H9 (cell line): ENCODE data around the gene CALR3. TPM values are rescaled to one million over a fixed set of nuclear protein-coding genes. Genes with fewer than 3 reads are reported as not detected.
A peak's percentile ranks its signal among the peaks of the same experiment; 100 is the strongest.

ENCODE experiments used
- DNase-seq: peaks from one replicate; pipeline ENCODE4 v3.0.0-alpha.2; 2017
- H2AFZ ChIP-seq: one replicate; pipeline ENCODE4 v1.6.1; 2013; ENCODE audit warnings: mild to moderate bottlenecking, low read length, control low read depth, moderate library complexity
- H2AK5ac ChIP-seq: 2 replicates; pipeline ENCODE4 v1.6.1; 2013; ENCODE audit warnings: low read length, control low read depth, mixed read lengths; ENCODE audit not compliant: insufficient read length
- H2BK120ac ChIP-seq: one replicate; pipeline ENCODE4 v1.6.1; 2013; ENCODE audit warnings: low read depth, mild to moderate bottlenecking, low read length, control low read depth, inconsistent platforms; ENCODE audit not compliant: poor library complexity, severe bottlenecking
- H2BK12ac ChIP-seq: 2 replicates; pipeline ENCODE4 v1.6.1; 2013; ENCODE audit warnings: low read length, control low read depth, mixed read lengths, low read depth; ENCODE audit not compliant: insufficient read length
- H2BK15ac ChIP-seq: 2 replicates; pipeline ENCODE4 v1.6.1; 2013; ENCODE audit warnings: low read depth, low read length, control low read depth
- H2BK20ac ChIP-seq: one replicate; pipeline ENCODE4 v1.6.1; 2013; ENCODE audit warnings: low read depth, mild to moderate bottlenecking, low read length, control low read depth, inconsistent platforms; ENCODE audit not compliant: poor library complexity, severe bottlenecking
- H2BK5ac ChIP-seq: 2 replicates; pipeline ENCODE4 v1.6.1; 2013; ENCODE audit warnings: low read length, control low read depth, mixed read lengths; ENCODE audit not compliant: insufficient read length
- H3K14ac ChIP-seq: 2 replicates; pipeline ENCODE4 v1.6.1; 2013; ENCODE audit warnings: low read length, control low read depth; ENCODE audit not compliant: insufficient read depth
- H3K18ac ChIP-seq: 2 replicates; pipeline ENCODE4 v1.6.1; 2013; ENCODE audit warnings: low read depth, mild to moderate bottlenecking, mixed read lengths, low read length, control low read depth; ENCODE audit not compliant: insufficient read length
- H3K23ac ChIP-seq: 2 replicates; pipeline ENCODE4 v1.6.1; 2013; ENCODE audit warnings: low read length, control low read depth, mixed read lengths, low read depth; ENCODE audit not compliant: insufficient read length
- H3K23me2 ChIP-seq: 2 replicates; pipeline ENCODE4 v1.6.1; 2013; ENCODE audit warnings: low read depth, mild to moderate bottlenecking, mixed read lengths, low read length, control low read depth; ENCODE audit not compliant: insufficient read length, poor library complexity, severe bottlenecking
- H3K27ac ChIP-seq: 2 replicates; pipeline ENCODE4 v1.5.1; 2013; ENCODE audit warnings: low read length, control low read depth, mixed read lengths, low read depth; ENCODE audit not compliant: insufficient read length
- H3K27me3 ChIP-seq: 2 replicates; pipeline ENCODE4 v1.6.1; 2013; ENCODE audit warnings: low read length, control low read depth, inconsistent platforms; ENCODE audit not compliant: insufficient read depth
- H3K4ac ChIP-seq: 2 replicates; pipeline ENCODE4 v1.6.1; 2013; ENCODE audit warnings: low read depth, mild to moderate bottlenecking, control low read depth, inconsistent platforms, low read length, moderate library complexity
- H3K4me1 ChIP-seq: 2 replicates; pipeline ENCODE4 v1.6.1; 2013; ENCODE audit warnings: low read length, control low read depth, inconsistent platforms; ENCODE audit not compliant: insufficient read depth
- H3K4me2 ChIP-seq: 2 replicates; pipeline ENCODE4 v1.6.1; 2013; ENCODE audit warnings: low read length, control low read depth, mixed read lengths; ENCODE audit not compliant: insufficient read length, insufficient read depth
- H3K56ac ChIP-seq: 2 replicates; pipeline ENCODE4 v1.6.1; 2013; ENCODE audit warnings: low read depth, mild to moderate bottlenecking, mixed read lengths, low read length, control low read depth; ENCODE audit not compliant: insufficient read length
- H3K79me1 ChIP-seq: 2 replicates; pipeline ENCODE4 v1.6.1; 2013; ENCODE audit warnings: low read depth, mild to moderate bottlenecking, moderate library complexity, low read length, control low read depth, inconsistent platforms; ENCODE audit not compliant: insufficient read depth, poor library complexity, severe bottlenecking
- H3K79me2 ChIP-seq: 2 replicates; pipeline ENCODE4 v1.6.1; 2013; ENCODE audit warnings: low read length, control low read depth, inconsistent platforms; ENCODE audit not compliant: insufficient read depth
- H3K9ac ChIP-seq: 2 replicates; pipeline ENCODE4 v1.6.1; 2013; ENCODE audit warnings: low read length, control low read depth, mixed read lengths; ENCODE audit not compliant: insufficient read length; ENCODE audit errors: extremely low read depth
- H3K9me3 ChIP-seq: one replicate; pipeline ENCODE4 v1.6.1; 2013; ENCODE audit warnings: low read depth, low read length, inconsistent platforms; ENCODE audit not compliant: control insufficient read depth
- H3T11ph ChIP-seq: one replicate; pipeline ENCODE4 v1.6.1; 2013; ENCODE audit warnings: mild to moderate bottlenecking, low read length, control low read depth, inconsistent platforms
- H4K20me1 ChIP-seq: one replicate; pipeline ENCODE4 v1.6.1; 2013; ENCODE audit not compliant: control insufficient read depth, insufficient read length, insufficient read depth
- H4K5ac ChIP-seq: 2 replicates; pipeline ENCODE4 v1.6.1; 2013; ENCODE audit warnings: low read depth, mild to moderate bottlenecking, mixed read lengths, low read length, control low read depth; ENCODE audit not compliant: insufficient read length
- H4K8ac ChIP-seq: replicated peaks from 2 replicates; pipeline ENCODE4 v1.6.1; 2013; ENCODE audit warnings: low read length, control low read depth, mixed read lengths, low read depth; ENCODE audit not compliant: insufficient read length
- H4K91ac ChIP-seq: 2 replicates; pipeline ENCODE4 v1.6.1; 2013; ENCODE audit warnings: low read depth, mild to moderate bottlenecking, moderate library complexity, mixed read lengths, low read length, control low read depth; ENCODE audit not compliant: insufficient read length
- H3K27ac Mint-ChIP-seq, 3 experiments: 2 replicates in 2 of 3; 3 replicates in 1 of 3; pipeline ENCODE4 v1.8.0; 2020 to 2021; ENCODE audit warnings: mixed read lengths in 3 of 3, mild to moderate bottlenecking in 1 of 3, moderate library complexity in 1 of 3
- H3K27me3 Mint-ChIP-seq: 2 replicates; pipeline ENCODE4 v1.8.0; 2021; ENCODE audit warnings: low read depth, mild to moderate bottlenecking, moderate library complexity, mixed read lengths
- H3K36me3 Mint-ChIP-seq, 3 experiments: 2 replicates in 2 of 3; 3 replicates in 1 of 3; pipeline ENCODE4 v1.8.0; 2020 to 2021; ENCODE audit warnings: low read depth in 3 of 3, mixed read lengths in 3 of 3; ENCODE audit not compliant: insufficient read depth in 1 of 3
- H3K4me1 Mint-ChIP-seq, 2 experiments: 2 replicates each; pipeline ENCODE4 v1.8.0; 2020; ENCODE audit warnings: mixed read lengths in 2 of 2
- H3K4me3 Mint-ChIP-seq, 2 experiments: 2 replicates in 1 of 2; 3 replicates in 1 of 2; pipeline ENCODE4 v1.8.0; 2020 to 2021; ENCODE audit warnings: mild to moderate bottlenecking in 2 of 2, mixed read lengths in 2 of 2, moderate library complexity in 1 of 2
- H3K9me3 Mint-ChIP-seq, 2 experiments: 2 replicates in 1 of 2; 3 replicates in 1 of 2; pipeline ENCODE4 v1.8.0; 2020; ENCODE audit warnings: mild to moderate bottlenecking in 2 of 2, mixed read lengths in 2 of 2, moderate library complexity in 1 of 2
- WGBS: extraction: QIAGEN DNeasy Blood & Tissue Kit; methylation state at CpG from one replicate; pipeline ENCODE4 v1.1.7; 2013; ENCODE audit warnings: missing lambda C conversion rate, low lambda C conversion rate, mixed read lengths; ENCODE audit not compliant: insufficient read length; ENCODE audit errors: extremely low coverage; 5-methylcytosine and 5-hydroxymethylcytosine counted together
- total RNA-seq: library from RNA; stranded (reverse); gene quantifications from 2 replicates; pipeline ENCODE4 v1.2.1, GENCODE V29; 2021
- TF ChIP-seq, protein P1 (sequence below): fragments of 200-600 bp; sonication (generic); conservative IDR thresholded peaks from 3 replicates; pipeline ENCODE4 v1.8.0; 2021; ENCODE audit warnings: antibody characterized with exemption, mild to moderate bottlenecking

CALR3 gene
- total RNA-seq, 1 experiment from 2014 or later: 0.44 TPM

DNA sequence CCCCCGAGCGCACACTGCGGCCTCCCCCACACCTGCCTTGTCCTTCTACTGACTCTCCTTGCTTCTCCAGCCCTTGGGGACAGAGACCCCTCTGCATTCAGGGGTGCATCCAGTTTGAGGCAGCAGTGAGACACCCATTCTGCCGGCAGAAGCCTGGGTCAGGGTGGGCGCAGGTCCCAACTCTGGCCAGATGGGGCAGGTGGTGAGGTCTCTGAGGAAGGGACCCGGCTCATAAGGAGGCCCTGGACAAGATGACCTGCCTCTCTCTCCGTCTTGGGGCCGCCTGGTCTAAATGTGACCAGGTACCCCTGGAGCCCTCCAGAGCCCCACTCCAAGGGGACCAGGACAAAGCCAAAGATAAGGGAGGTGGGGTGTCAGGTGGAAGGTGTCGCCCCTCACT, 40.2 kb upstream of the CALR3 start:
- no peak overlapping the region for H4K8ac ChIP-seq
- H3K9ac ChIP-seq: no peak overlapping the region
- TF ChIP-seq, protein P1, sequence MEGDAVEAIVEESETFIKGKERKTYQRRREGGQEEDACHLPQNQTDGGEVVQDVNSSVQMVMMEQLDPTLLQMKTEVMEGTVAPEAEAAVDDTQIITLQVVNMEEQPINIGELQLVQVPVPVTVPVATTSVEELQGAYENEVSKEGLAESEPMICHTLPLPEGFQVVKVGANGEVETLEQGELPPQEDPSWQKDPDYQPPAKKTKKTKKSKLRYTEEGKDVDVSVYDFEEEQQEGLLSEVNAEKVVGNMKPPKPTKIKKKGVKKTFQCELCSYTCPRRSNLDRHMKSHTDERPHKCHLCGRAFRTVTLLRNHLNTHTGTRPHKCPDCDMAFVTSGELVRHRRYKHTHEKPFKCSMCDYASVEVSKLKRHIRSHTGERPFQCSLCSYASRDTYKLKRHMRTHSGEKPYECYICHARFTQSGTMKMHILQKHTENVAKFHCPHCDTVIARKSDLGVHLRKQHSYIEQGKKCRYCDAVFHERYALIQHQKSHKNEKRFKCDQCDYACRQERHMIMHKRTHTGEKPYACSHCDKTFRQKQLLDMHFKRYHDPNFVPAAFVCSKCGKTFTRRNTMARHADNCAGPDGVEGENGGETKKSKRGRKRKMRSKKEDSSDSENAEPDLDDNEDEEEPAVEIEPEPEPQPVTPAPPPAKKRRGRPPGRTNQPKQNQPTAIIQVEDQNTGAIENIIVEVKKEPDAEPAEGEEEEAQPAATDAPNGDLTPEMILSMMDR: 0 out of 3 replicates have a peak, but pooled peaks have one; percentile 11
- no peaks in the 10 kb centered on the region for H3K23me2 ChIP-seq
- H3K4me1 ChIP-seq: no peaks in the 10 kb centered on the region
- Mint-ChIP-seq H3K4me3 (no peak overlapping the region; a peak in 1 of 5 replicates), H3K36me3 (peaks cover 58 to 97% (median 92%) of the 10 kb centered on the region in 3 experiments), H3K4me1 (peaks cover 3 to 4% of the 10 kb centered on the region in 2 experiments), H3K9me3 (no peaks in the 10 kb centered on the region), H3K27ac (peak overlapping the region in 1 of 3 experiments; percentile 72; a peak in 1 of 7 replicates), H3K27me3 (no peaks in the 10 kb centered on the region)
- no peak overlapping the region for H3K27ac ChIP-seq
- H3K27me3 ChIP-seq: no peaks in the 10 kb centered on the region
- no peaks in the 10 kb centered on the region for H4K20me1 ChIP-seq
- H3K4ac ChIP-seq: no peak overlapping the region
- no peak overlapping the region for H3K18ac ChIP-seq
- H2AK5ac ChIP-seq: no peak overlapping the region
- H2BK20ac ChIP-seq: no peak overlapping the region
- H3K79me1 ChIP-seq: peaks cover 11% of the 10 kb centered on the region
- no peak overlapping the region for H2BK15ac ChIP-seq
- H3K79me2 ChIP-seq: peaks cover 32% of the 10 kb centered on the region; the same call in 1 of the 2 replicates
- no peak overlapping the region for H4K5ac ChIP-seq
- DNase-seq: no peak
- H4K91ac ChIP-seq: no peak overlapping the region
- no peak overlapping the region for H2BK120ac ChIP-seq
- WGBS: no CpG with 5 or more reads among the region's 9 CpGs
- H2BK5ac ChIP-seq: no peak overlapping the region
- H2AFZ ChIP-seq: no peak overlapping the region
- no peaks in the 10 kb centered on the region for H3K9me3 ChIP-seq
- H3K23ac ChIP-seq: no peak overlapping the region
- H3K14ac ChIP-seq: no peak overlapping the region
- no peak overlapping the region for H3K56ac ChIP-seq
- no peak overlapping the region for H3T11ph ChIP-seq
- no peak overlapping the region for H2BK12ac ChIP-seq
- H3K4me2 ChIP-seq: no peak overlapping the region
